IPS-18c (cell line): Measurements from ENCODE around the gene TACC2.

ENCODE experiments used
- H3K4me3 ChIP-seq: 2 replicates; pipeline ENCODE4 v1.7.0; 2013; ENCODE audit warnings: low read depth, mild to moderate bottlenecking, low read length, moderate library complexity; ENCODE audit not compliant: insufficient read depth
- H3K9me3 ChIP-seq: one replicate; pipeline ENCODE4 v1.6.1; 2013; ENCODE audit warnings: mild to moderate bottlenecking, low read length, moderate library complexity; ENCODE audit not compliant: control insufficient read depth, insufficient read depth

Gene TACC2

GRCh38 chr10:122120008-122120744 lies 131.2 kb downstream of the TACC2 start:
- Histone ChIP-seq H3K9me3 (no peaks in the 10 kb centered on the region), H3K4me3 (no peak overlapping the region)

GRCh38 chr10:122121059-122121458 lies 132.1 kb downstream of the TACC2 start:
- Histone ChIP-seq H3K4me3 (no peak overlapping the region), H3K9me3 (no peaks in the 10 kb centered on the region)

- Histone ChIP-seq H3K4me3 (no peak overlapping the region), H3K9me3 (no peaks in the 10 kb centered on the region)
These were observed 133.5 kb downstream of the TACC2 start for GRCh38 chr10:122122493-122122892.

GRCh38 chr10:122123186-122123585 lies 134.2 kb downstream of the TACC2 start:
- no peaks in the 10 kb centered on the region for H3K9me3 ChIP-seq
- H3K4me3 ChIP-seq, result no peak overlapping the region

GRCh38 chr10:122124342-122124741 lies 135.4 kb downstream of the TACC2 start:
- no peaks in the 10 kb centered on the region for H3K9me3 ChIP-seq
- H3K4me3 ChIP-seq, result no peak overlapping the region

- Histone ChIP-seq H3K9me3 (no peaks in the 10 kb centered on the region), H3K4me3 (no peak overlapping the region)
These were observed 135.8 kb downstream of the TACC2 start for GRCh38 chr10:122124808-122125207.

- H3K9me3 ChIP-seq, result no peaks in the 10 kb centered on the region
- H3K4me3 ChIP-seq, result no peak overlapping the region
These were observed 138.0 kb downstream of the TACC2 start for GRCh38 chr10:122126763-122127659.

- H3K9me3 ChIP-seq, result no peaks in the 10 kb centered on the region
- no peak overlapping the region for H3K4me3 ChIP-seq
These were observed 139.0 kb downstream of the TACC2 start for GRCh38 chr10:122127943-122128342.

GRCh38 chr10:122128357-122128756 lies 139.4 kb downstream of the TACC2 start:
- Histone ChIP-seq H3K4me3 (no peak overlapping the region), H3K9me3 (no peaks in the 10 kb centered on the region)

GRCh38 chr10:122130474-122131110 lies 141.6 kb downstream of the TACC2 start:
- Histone ChIP-seq H3K9me3 (no peaks in the 10 kb centered on the region), H3K4me3 (no peak overlapping the region)

GRCh38 chr10:122132331-122132755 lies 143.4 kb downstream of the TACC2 start:
- H3K9me3 ChIP-seq, result no peaks in the 10 kb centered on the region
- H3K4me3 ChIP-seq, result no peak overlapping the region

- no peak overlapping the region for H3K4me3 ChIP-seq
These were observed 144.1 kb downstream of the TACC2 start for GRCh38 chr10:122132882-122133565.

GRCh38 chr10:122135251-122136025 lies 146.5 kb downstream of the TACC2 start:
- Histone ChIP-seq H3K9me3 (no peaks in the 10 kb centered on the region), H3K4me3 (no peak overlapping the region)

More at GRCh38 chr10:122132882-122133565, 144.1 kb downstream of the TACC2 start:
- H3K9me3 ChIP-seq, result no peaks in the 10 kb centered on the region

GRCh38 chr10:122138831-122139625 lies 150.1 kb downstream of the TACC2 start:
- Histone ChIP-seq H3K9me3 (no peaks in the 10 kb centered on the region), H3K4me3 (no peak overlapping the region)

- Histone ChIP-seq H3K4me3 (no peak overlapping the region), H3K9me3 (no peaks in the 10 kb centered on the region)
These were observed 150.7 kb downstream of the TACC2 start for GRCh38 chr10:122139627-122140170.
